IPS-NIHi7 (cell line): ENCODE results near the gene KIR3DL2.
"Not testable (repeated sequence)": the region's sequence is repeated elsewhere in the genome, so short reads cannot be mapped to it uniquely, and the experiment has no call there.

Experiments
- DNase-seq: peaks from one replicate; pipeline ENCODE4 v3.0.0; 2012; ENCODE audit warnings: mixed read lengths; ENCODE audit errors: extremely low spot score

Gene KIR3DL2

GRCh38 chr19:54871696-54872095 lies 21.5 kb downstream of the KIR3DL2 start:
- no peak for DNase-seq

GRCh38 chr19:54873990-54874389 lies 23.7 kb downstream of the KIR3DL2 start, which contains the start of gene FCAR:
Gene FCAR, plus strand, starts transcription at chr19:54874235. Its CDS starts 55 bp downstream, at chr19:54874290.
- DNase-seq = no peak

GRCh38 chr19:54875506-54875905 lies 25.3 kb downstream of the KIR3DL2 start:
- no peak for DNase-seq

- DNase-seq = no peak
Measured at GRCh38 chr19:54877471-54877870, 27.2 kb downstream of the KIR3DL2 start.

GRCh38 chr19:54881884-54882283 lies 31.6 kb downstream of the KIR3DL2 start:
- DNase-seq = no peak

- DNase-seq = no peak
Measured at GRCh38 chr19:54882758-54883157, 32.5 kb downstream of the KIR3DL2 start.

GRCh38 chr19:54883228-54883627 lies 33.0 kb downstream of the KIR3DL2 start:
- no peak for DNase-seq

- DNase-seq = no peak
Measured at GRCh38 chr19:54888239-54888638, 38.0 kb downstream of the KIR3DL2 start.

GRCh38 chr19:54889566-54889965 lies 39.3 kb downstream of the KIR3DL2 start:
- no peak for DNase-seq

- DNase-seq = peak; percentile 67
Measured at GRCh38 chr19:54893406-54893805, 43.2 kb downstream of the KIR3DL2 start.

GRCh38 chr19:54894106-54894505 lies 43.9 kb downstream of the KIR3DL2 start:
- not testable (repeated sequence) for DNase-seq

- DNase-seq = no peak
Measured at GRCh38 chr19:54896036-54896435, 45.8 kb downstream of the KIR3DL2 start.

GRCh38 chr19:54898685-54899084 lies 48.4 kb downstream of the KIR3DL2 start:
- DNase-seq = not testable (repeated sequence)

GRCh38 chr19:54899646-54900045 lies 49.4 kb downstream of the KIR3DL2 start:
- not testable (repeated sequence) for DNase-seq

- DNase-seq = not testable (repeated sequence)
Measured at GRCh38 chr19:54901153-54901552, 50.9 kb downstream of the KIR3DL2 start.

GRCh38 chr19:54902061-54902460 lies 51.8 kb downstream of the KIR3DL2 start:
- no peak for DNase-seq

- DNase-seq = no peak
Measured at GRCh38 chr19:54903303-54903702, 53.1 kb downstream of the KIR3DL2 start.

- DNase-seq = not testable (repeated sequence)
Measured at GRCh38 chr19:54904261-54904660, 54.0 kb downstream of the KIR3DL2 start.

GRCh38 chr19:54905421-54905802 lies 55.2 kb downstream of the KIR3DL2 start:
- DNase-seq = no peak

- DNase-seq = no peak
Measured at GRCh38 chr19:54905803-54906511, 55.7 kb downstream of the KIR3DL2 start, which contains the start of gene NCR1. Gene NCR1, plus strand, starts transcription at chr19:54906148. Its CDS starts 40 bp downstream, at chr19:54906188.

GRCh38 chr19:54906819-54907218 lies 56.6 kb downstream of the KIR3DL2 start:
- no peak for DNase-seq

GRCh38 chr19:54907899-54908298 lies 57.7 kb downstream of the KIR3DL2 start:
- DNase-seq = not testable (repeated sequence)
